Endothelial cell of umbilical vein (primary cell): ENCODE results near the gene AMER3. TPM values are rescaled to one million over a fixed set of nuclear protein-coding genes. Genes with fewer than 3 reads are reported as not detected.

Experiments
- BruUV-seq: library from RNA; stranded (reverse); fragments of 400-500 nt; replicated peaks from 2 replicates; lab custom pipeline; 2021; lab: Mats Ljungman, UMichigan
- CTCF ChIA-PET: fragments of 300-600, 350-600 bp; sonication (Branson Sonifier 250); formaldehyde crosslinking; loops from one replicate; lab custom pipeline; 2021; ENCODE audit warnings: antibody characterized with exemption, inconsistent platforms; lab: Charles Lee
- POLR2A ChIA-PET: fragments of 300-600, 350-600 bp; sonication (Branson Sonifier 250); formaldehyde crosslinking; loops from one replicate; lab custom pipeline; 2021; ENCODE audit warnings: antibody characterized with exemption, inconsistent platforms; lab: Charles Lee
- DNase-seq: peaks from one replicate; pipeline ENCODE4 v3.0.0-alpha.2; 2011; ENCODE audit warnings: low read depth, low spot score
- FAIRE-seq: peaks from 2 replicates; lab custom pipeline; 2011; peaks lifted over from hg19 to GRCh38; lab: Jason Lieb, UNC
- H2AFZ ChIP-seq: 2 replicates; pipeline ENCODE4 v1.6.0; 2012; ENCODE audit warnings: low read depth, low read length, control low read depth, inconsistent platforms
- H3K27ac ChIP-seq: 2 replicates; pipeline ENCODE4 v1.5.1; 2011; ENCODE audit warnings: low read depth, mild to moderate bottlenecking, control low read depth, low read length, moderate library complexity; ENCODE audit not compliant: insufficient read depth
- H3K27me3 ChIP-seq, 2 experiments: 2 replicates each; pipeline versions ENCODE4 v1.6.0 to v1.6.1; 2011; ENCODE audit warnings: low read length in 2 of 2, mixed read lengths in 1 of 2; ENCODE audit not compliant: control insufficient read depth in 2 of 2, insufficient read depth in 2 of 2
- H3K36me3 ChIP-seq, 2 experiments: 2 replicates in 1 of 2; 3 replicates in 1 of 2; pipeline ENCODE4 v1.5.1; 2011; ENCODE audit warnings: low read length in 2 of 2, mild to moderate bottlenecking in 1 of 2, moderate library complexity in 1 of 2; ENCODE audit not compliant: control insufficient read depth in 2 of 2, insufficient read depth in 2 of 2; ENCODE audit errors: extremely low read depth in 1 of 2
- H3K4me1 ChIP-seq: 3 replicates; pipeline ENCODE4 v1.5.1; 2011; ENCODE audit warnings: mild to moderate bottlenecking, low read length; ENCODE audit not compliant: control insufficient read depth, insufficient read depth; ENCODE audit errors: extremely low read depth
- H3K4me2 ChIP-seq: 2 replicates; pipeline ENCODE4 v1.6.1; 2011; ENCODE audit warnings: low read length, control low read depth, mixed read lengths; ENCODE audit not compliant: insufficient read depth
- H3K4me3 ChIP-seq, 3 experiments: fragments of 200-600 bp in 1 of 3; sonication (generic), shearing (Covaris generic) in 1 of 3; replicated peaks in 1 of 3; 2 replicates each; pipeline ENCODE4 v1.5.1; 2011 to 2016; ENCODE audit warnings: control low read depth in 3 of 3, low read length in 3 of 3, mild to moderate bottlenecking in 2 of 3, inconsistent platforms in 1 of 3, low read depth in 1 of 3, moderate library complexity in 1 of 3; ENCODE audit not compliant: insufficient read depth in 1 of 3
- H3K79me2 ChIP-seq: 2 replicates; pipeline ENCODE4 v1.6.0; 2012; ENCODE audit warnings: low read length, inconsistent platforms; ENCODE audit not compliant: control insufficient read depth, insufficient read depth
- H3K9ac ChIP-seq: replicated peaks from 2 replicates; pipeline ENCODE3; 2011; ENCODE audit warnings: low read length, control low read depth; ENCODE audit not compliant: insufficient read depth; ENCODE audit errors: extremely low read depth
- H3K9me1 ChIP-seq: replicated peaks from 3 replicates; pipeline ENCODE4 v1.6.0; 2011; ENCODE audit warnings: mild to moderate bottlenecking, low read length; ENCODE audit not compliant: control insufficient read depth, insufficient read depth; ENCODE audit errors: extremely low read depth
- H3K9me3 ChIP-seq: replicated peaks from 2 replicates; pipeline ENCODE4 v1.5.1; 2012; ENCODE audit warnings: low read length, inconsistent platforms; ENCODE audit not compliant: control insufficient read depth, insufficient read depth
- H4K20me1 ChIP-seq: replicated peaks from 2 replicates; pipeline ENCODE3; 2011; ENCODE audit warnings: mild to moderate bottlenecking, low read length; ENCODE audit not compliant: control insufficient read depth, insufficient read depth; ENCODE audit errors: extremely low read depth
- EZH2 ChIP-seq: IDR thresholded peaks from 2 replicates; pipeline ENCODE4 v1.6.1; 2012; ENCODE audit warnings: borderline replicate concordance, low read depth, mild to moderate bottlenecking, moderate library complexity, low read length, inconsistent platforms; ENCODE audit not compliant: severe bottlenecking
- FOS ChIP-seq: IDR thresholded peaks from 2 replicates; pipeline ENCODE4 v1.6.1; 2011; ENCODE audit warnings: mild to moderate bottlenecking, low read length, moderate library complexity, borderline replicate concordance; ENCODE audit not compliant: insufficient read depth
- GATA2 ChIP-seq: IDR thresholded peaks from 2 replicates; pipeline ENCODE4 v1.7.0; 2011; ENCODE audit warnings: low read depth, mild to moderate bottlenecking, moderate library complexity, mixed read lengths, low read length; ENCODE audit not compliant: insufficient read length, insufficient read depth
- JUN ChIP-seq: IDR thresholded peaks from 2 replicates; pipeline ENCODE4 v1.6.1; 2011; ENCODE audit warnings: borderline replicate concordance, low read depth; ENCODE audit not compliant: insufficient read length, insufficient read depth
- MYC ChIP-seq: IDR thresholded peaks from one replicate; pipeline ENCODE4 v1.6.1; 2011; ENCODE audit warnings: mild to moderate bottlenecking, low read depth, low read length
- POLR2A ChIP-seq: IDR thresholded peaks from 2 replicates; pipeline ENCODE4 v1.6.1; 2012; ENCODE audit warnings: low read depth, mild to moderate bottlenecking, control low read depth, low read length
- POLR2AphosphoS5 ChIP-seq: IDR thresholded peaks from 2 replicates; pipeline ENCODE4 v1.6.1; 2012; ENCODE audit warnings: low read depth, mild to moderate bottlenecking, control low read depth, low read length, moderate library complexity; ENCODE audit not compliant: insufficient read depth
- dilution Hi-C: fragments of 300-500 bp; cut with MboI; formaldehyde crosslinking; loops from one replicate; pipeline ENCODE4 v1.15.0; 2019; ENCODE audit warnings: low sequenced_read_pairs; ENCODE audit not compliant: extremely low pct_ligation_motif_present
- intact Hi-C: fragments of 100-400 bp; cut with micrococcal nuclease; formaldehyde crosslinking; loops from one replicate; pipeline ENCODE4 v1.10.0; 2022
- polyA plus RNA-seq, 4 experiments: library from polyadenylated mRNA; depleted of rRNA in 3 of 4; stranded (reverse) in 3 of 4; unstranded in 1 of 4; fragments of >200 nt; gene quantifications; 2 replicates each; pipeline versions ENCODE4 v1.2.1 to v1.2.3, GENCODE V29; 2011 to 2012; ENCODE audit warnings: missing spikeins in 1 of 4
- total RNA-seq: library from RNA; stranded (reverse); gene quantifications from 2 replicates; pipeline ENCODE4 v1.2.3, GENCODE V29; 2021
- TF ChIP-seq, protein P1 (sequence below): IDR thresholded peaks from 2 replicates; pipeline ENCODE4 v1.6.1; 2011; ENCODE audit not compliant: insufficient read depth, insufficient read length
- TF ChIP-seq, protein P2 (sequence below), 2 donors: IDR thresholded peaks; 1 replicate in 1 of 2; 2 replicates in 1 of 2; pipeline ENCODE4 v1.5.1; 2011; ENCODE audit warnings: low read length in 2 of 2, mild to moderate bottlenecking in 2 of 2, moderate library complexity in 2 of 2, control low read depth in 1 of 2, inconsistent platforms in 1 of 2, low read depth in 1 of 2; ENCODE audit not compliant: insufficient read depth in 1 of 2; ENCODE audit errors: extremely low read depth in 1 of 2

The AMER3 gene
- total and polyA plus RNA-seq, 2 donors (not counting 3 experiments of a cell fraction or from before 2014, with no cell fraction given), result not detected

DNA sequence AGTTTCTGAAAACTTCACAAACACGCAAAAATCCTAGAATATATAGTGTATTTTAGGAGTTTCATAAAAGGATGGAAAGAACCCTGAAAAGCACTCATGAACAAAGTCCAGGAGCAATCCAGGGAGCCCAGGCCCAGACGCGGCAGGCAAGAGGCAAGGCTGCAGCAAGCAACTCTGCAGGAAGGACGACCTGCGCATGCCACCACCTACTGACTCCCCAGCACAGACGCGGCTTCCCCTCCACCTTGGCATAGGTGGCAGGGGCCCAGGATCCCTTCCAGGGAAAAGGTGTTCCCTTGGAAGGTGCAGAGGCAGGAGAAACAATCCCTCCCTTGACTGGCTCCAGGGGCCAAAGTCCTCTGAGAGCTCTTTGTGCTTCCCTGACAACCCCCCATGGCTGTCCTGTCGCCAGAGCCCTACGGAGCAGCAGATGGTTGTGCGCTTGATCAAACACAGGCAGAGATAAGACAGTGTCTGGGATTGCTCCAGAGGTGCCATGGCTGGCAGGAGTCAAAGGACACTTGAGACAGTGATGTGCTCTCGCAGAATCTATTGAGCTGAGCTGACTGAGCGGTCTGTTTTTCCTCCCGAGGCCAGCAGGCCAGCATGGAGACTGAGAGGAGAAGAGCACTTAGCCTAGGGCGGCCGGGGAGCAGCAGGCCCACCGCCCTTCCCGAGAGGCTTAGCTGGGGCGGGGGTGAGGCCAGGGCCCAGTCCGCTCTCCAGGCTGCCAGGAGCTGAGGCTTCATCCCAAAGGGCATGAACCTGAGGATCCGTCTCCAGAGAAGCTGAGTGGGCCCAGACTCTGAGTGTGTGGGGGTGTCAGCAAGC, 10.8 kb upstream of the AMER3 start:
- TF ChIP-seq POLR2AphosphoS5 (no peak), EZH2 (no peak), JUN (no peak), POLR2A (no peak), MYC (no peak), FOS (no peak), GATA2 (no peak)
- TF ChIP-seq, protein P1, sequence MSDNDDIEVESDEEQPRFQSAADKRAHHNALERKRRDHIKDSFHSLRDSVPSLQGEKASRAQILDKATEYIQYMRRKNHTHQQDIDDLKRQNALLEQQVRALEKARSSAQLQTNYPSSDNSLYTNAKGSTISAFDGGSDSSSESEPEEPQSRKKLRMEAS, result no peak
- TF ChIP-seq, protein P2, sequence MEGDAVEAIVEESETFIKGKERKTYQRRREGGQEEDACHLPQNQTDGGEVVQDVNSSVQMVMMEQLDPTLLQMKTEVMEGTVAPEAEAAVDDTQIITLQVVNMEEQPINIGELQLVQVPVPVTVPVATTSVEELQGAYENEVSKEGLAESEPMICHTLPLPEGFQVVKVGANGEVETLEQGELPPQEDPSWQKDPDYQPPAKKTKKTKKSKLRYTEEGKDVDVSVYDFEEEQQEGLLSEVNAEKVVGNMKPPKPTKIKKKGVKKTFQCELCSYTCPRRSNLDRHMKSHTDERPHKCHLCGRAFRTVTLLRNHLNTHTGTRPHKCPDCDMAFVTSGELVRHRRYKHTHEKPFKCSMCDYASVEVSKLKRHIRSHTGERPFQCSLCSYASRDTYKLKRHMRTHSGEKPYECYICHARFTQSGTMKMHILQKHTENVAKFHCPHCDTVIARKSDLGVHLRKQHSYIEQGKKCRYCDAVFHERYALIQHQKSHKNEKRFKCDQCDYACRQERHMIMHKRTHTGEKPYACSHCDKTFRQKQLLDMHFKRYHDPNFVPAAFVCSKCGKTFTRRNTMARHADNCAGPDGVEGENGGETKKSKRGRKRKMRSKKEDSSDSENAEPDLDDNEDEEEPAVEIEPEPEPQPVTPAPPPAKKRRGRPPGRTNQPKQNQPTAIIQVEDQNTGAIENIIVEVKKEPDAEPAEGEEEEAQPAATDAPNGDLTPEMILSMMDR (IDR thresholded peaks at IDR 0.05; ENCODE audit: extremely low read depth in 1 of 2, insufficient read depth in 1 of 2, low read depth in 1 of 2, low read length in 2 of 2), result no peak
- POLR2A ChIA-PET, result no interaction called here
- FAIRE-seq, result no peak

More for the DNA sequence above, 10.8 kb upstream of the AMER3 start:
- no peaks in the 10 kb centered on the region for H3K9me3 ChIP-seq
- H3K9me1 ChIP-seq, result no peaks in the 10 kb centered on the region
- dilution Hi-C loops (no loop called here), intact Hi-C loops (no loop called here)
- no TSS peak for BruUV-seq
- CTCF ChIA-PET, result interaction anchor here (1.6 kb wide), 1 partner anchor 9 kb away, joined by 3 read pairs; no protein-coding TSS in a partner anchor
- no peak overlapping the region for H3K27ac ChIP-seq
- no peak overlapping the region for H3K4me3 ChIP-seq
- no peak for DNase-seq
- no peaks in the 10 kb centered on the region for H3K36me3 ChIP-seq
- H4K20me1 ChIP-seq, result no peaks in the 10 kb centered on the region
- H3K27me3 ChIP-seq, result no peaks in the 10 kb centered on the region
- H3K9ac ChIP-seq, result no peak overlapping the region
- H2AFZ ChIP-seq, result no peak overlapping the region
- H3K79me2 ChIP-seq, result no peaks in the 10 kb centered on the region
- H3K4me2 ChIP-seq, result no peak overlapping the region
- no peaks in the 10 kb centered on the region for H3K4me1 ChIP-seq
